EH (cell line): ENCODE measurements around the gene CHKB.
"Not testable (repeated sequence)": the region's sequence is repeated elsewhere in the genome, so short reads cannot be mapped to it uniquely, and the experiment has no call there.

ENCODE experiments used
- DNase-seq: peaks from one replicate; pipeline ENCODE4 v3.0.0-alpha.2; 2015; ENCODE audit warnings: low read depth

Gene CHKB

DNA sequence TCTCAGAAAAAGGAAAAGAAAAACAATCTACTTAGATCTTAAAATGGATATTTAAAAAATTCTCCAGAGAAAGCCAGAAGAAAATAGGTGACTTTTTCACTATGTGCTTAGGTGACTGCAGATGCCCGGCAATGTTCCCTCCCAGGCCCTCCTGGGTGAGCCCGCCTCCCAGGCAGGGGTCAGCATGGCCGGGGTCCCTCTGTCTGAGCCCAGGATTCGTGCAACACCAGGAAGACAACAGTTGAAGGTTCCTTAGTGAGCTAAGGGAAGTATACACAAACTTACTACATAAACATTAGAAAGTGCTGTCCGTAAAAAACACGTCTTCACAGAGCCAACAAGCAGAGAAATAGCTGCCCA lies 29.5 kb upstream of the CHKB start:
- no peak for DNase-seq

DNA sequence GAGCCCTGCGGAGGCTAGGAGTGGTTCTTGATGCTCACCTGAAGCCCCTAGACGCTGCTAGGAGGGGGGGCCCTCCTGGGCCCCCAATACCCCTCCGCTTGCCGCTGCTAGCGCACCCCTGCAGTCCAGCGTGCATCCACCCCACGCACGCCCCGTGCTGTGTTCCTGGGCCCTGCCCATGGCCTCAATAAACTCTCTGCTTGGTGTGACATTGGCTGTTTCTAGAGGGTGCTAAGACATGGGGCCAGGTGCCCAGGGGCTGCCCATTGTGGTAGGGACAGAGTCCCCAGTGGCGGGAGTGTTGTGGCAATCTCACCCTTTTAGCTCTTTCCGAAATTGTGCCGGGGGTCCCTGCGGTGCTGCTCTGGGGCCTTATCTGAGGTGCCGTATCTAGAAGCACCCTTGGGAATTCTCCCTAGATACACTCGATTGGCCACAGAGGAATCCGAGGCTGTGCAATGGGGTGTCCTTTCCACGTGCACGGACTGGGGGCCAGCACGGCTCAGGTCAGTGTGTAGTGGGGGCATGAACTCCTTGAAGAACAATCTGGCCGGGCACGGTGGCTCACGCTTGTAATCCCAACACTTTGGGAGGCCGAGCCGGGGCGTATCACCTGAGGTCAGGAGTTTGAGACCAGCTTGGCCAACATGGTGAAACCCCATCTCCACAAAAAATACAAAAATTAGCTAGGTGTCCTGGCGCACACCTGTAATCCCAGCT lies 28.9 kb upstream of the CHKB start:
- DNase-seq = no peak

DNA sequence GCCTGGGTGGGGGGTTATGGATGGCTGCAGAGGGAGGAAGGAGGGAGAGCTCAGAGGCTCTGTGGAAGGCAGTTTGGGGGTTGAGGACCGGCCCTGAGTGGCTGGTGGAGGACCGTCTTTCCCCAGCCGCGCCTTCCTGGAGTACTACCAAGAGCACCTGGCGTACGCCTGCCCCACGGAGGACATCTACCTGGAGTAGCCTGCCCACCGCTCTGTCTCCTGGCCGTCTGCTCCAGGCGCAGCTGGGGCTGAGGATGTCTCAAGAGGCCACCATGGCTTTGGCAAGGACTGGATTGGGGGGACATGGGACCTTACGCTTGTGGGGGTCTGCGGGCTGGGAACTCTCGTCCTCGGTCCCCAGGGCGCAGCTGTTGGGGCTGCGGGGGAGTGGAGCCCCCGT lies 27.9 kb upstream of the CHKB start:
- no peak for DNase-seq

DNA sequence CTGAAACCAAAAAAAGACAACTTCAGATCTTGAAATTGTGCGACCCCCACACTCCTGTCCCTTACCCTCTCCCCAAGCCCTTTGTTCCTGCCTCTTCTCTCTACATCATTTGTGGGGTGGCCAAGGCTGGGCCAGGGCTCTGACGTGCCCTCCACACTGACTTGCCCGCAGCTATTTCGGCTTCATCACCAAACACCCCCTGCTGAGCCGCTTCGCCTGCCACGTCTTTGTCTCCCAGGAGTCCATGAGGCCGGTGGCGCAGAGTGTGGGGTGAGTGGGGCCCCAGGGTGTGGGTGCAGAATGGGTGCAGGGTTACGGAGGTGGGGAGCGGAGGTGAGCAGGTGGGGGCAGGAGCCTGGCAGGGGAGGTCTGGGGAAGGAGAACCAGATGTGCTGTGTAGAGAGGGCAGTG lies 27.4 kb upstream of the CHKB start:
- DNase-seq = no peak

DNA sequence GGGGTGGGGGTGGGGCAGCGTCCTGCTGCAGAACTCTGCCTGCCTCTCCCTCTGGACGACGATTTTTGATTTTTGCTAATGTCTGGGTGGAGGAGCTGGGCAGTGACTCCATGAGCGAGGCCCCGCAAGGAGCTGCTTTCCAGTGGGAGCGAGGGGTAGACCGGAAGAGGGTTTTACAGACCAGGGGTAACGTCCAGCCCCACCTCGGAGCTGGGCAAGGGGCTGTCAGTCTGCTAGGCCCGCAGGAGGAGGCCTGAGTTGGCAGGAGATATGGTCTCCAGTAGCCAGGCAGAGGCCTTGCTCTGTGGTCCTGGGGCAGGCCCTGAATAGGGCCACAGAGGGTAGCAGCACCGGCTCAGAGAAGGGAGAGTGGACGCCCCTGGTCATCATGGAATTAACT lies 26.9 kb upstream of the CHKB start:
- no peak for DNase-seq

DNA sequence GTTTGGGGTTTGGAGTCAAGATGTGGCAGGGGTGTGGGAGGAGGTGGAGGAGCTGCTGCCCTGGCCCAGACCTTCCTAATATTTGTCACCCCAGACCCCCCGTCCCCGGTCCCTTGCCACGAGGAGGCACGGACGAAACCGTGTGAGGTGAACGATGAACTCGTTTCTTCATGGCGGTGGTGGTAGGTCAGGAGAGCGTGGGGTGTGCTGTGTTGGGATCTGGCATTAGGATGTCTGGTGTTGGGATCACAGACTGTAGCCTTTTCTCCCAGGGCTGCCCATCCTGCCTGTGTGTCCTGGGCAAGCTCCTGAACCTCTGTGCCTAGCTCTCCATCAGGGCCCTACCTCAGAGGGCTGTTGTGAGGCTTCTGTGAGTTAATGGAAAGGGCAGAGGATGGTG lies 26.3 kb upstream of the CHKB start:
- no peak for DNase-seq

DNA sequence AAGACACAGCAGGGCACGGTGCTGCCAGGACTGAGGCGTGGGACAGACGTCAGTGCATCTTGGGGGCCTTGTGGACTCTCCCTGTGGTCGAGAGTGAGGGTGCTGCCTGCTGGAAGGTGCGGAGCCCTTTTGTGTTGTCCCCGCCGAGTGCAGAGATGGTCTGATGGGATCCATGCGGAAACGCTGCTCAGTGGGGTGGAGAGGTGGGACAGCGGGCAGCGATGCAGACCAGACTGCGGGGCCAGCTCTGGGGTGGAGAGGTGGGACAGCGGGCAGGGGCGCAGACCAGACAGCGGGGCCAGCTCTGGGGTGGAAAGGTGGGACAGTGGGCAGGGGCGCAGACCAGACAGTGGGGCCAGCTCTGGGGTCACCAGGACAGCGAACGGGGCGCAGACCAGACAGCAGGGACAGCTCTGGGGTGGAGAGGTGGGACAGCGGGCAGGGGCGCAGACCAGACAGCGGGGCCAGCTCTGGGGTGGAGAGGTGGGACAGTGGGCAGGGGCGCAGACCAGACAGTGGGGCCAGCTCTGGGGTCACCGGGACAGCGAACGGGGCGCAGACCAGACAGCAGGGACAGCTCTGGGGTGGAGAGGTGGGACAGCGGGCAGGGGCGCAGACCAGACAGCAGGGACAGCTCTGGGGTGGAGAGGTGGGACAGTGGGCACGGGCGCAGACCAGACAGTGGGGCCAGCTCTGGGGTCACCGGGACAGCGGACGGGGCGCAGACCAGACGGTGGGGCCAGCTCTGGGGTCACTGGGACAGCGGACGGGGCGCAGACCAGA lies 25.6 kb upstream of the CHKB start:
- DNase-seq = not testable (repeated sequence)

DNA sequence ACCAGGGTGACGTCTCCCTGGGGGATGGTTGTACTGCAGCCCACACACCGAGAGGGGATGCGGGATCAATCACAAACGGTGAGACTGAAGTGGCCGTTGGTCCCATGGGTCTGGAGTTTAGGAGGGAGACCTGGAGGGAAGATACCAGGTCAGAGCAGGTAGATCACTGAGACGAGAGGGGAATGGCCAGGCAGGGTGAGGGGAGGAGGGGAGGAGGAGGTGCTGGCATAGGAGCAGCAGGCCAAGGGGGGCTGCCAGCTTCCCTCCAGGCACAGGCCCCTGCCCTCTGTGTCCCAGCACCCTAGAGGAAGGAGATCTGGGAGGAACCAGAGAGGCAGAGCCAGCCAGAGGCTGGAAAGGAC lies 25.0 kb upstream of the CHKB start:
- DNase-seq = no peak

DNA sequence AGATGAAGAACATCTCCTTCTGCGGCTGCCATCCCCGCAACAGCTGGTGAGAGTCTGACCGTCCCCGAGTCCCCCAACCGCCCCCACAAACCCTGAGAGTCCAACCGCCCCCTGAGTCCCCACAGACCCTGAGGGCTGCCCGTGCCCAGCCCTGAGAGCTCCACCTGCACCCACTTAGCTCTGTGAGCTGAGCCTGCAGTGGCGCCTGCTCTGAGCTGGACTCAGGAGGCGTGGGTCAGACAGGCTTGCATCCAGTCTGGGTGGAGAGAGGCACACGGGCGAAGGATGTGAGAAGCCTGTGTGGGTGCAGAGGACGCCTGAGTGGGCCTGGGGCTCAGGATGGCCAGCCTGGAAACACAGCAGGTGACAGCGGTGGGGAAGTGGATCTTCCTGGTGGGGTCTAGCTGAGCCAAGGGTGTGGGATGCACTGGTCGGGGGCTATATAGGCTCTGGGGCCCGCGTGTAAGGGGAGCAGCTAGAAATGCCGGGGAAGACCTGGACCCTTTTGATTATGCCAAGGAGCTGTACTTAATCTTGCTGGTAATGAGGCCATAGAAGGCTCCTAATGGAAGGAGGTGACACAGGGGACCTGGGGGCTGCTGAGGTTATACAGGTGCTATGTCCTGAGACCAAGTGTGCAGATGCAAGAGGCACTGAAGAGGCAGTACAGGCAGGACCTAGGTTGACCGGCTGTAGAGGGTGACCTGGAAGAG lies 24.5 kb upstream of the CHKB start:
- DNase-seq = no peak

DNA sequence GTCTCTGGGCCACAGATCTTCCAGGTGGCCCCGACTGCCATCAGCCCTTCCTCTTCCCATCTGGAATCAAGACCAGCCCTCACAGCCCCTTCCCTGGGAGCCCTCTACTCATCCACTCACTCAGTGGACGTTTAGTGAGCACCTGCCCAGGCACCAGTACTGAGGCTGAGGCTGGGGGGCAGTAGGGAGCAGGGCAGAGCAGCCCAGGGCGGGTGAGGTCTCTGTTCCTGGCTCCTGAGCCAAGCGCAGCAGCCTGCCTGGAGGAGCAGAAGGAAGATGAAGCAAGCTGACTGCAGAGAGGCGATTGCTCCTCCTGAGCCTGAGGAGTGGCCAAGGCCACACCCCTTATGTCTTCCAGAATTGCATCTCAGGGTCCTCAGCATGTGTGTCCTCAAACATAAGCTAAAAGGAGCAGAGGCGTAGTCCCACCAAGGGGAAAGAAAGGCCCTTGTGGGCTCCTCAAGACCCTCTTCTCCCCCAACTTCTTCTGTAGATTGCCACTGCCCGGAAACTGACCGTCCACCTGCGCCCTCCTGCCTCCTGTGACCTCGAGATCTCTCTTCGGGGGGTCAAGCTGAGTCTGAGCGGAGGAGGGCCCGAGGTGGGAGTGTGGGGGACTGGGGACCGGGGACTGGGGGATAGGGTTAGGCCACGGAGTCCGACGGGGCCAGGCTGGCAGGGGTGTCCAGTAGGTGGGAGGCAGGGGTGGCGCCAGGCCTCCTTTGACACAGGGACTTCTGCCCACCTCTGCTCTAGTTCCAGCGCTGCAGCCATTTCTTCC lies 23.7 kb upstream of the CHKB start:
- no peak for DNase-seq

DNA sequence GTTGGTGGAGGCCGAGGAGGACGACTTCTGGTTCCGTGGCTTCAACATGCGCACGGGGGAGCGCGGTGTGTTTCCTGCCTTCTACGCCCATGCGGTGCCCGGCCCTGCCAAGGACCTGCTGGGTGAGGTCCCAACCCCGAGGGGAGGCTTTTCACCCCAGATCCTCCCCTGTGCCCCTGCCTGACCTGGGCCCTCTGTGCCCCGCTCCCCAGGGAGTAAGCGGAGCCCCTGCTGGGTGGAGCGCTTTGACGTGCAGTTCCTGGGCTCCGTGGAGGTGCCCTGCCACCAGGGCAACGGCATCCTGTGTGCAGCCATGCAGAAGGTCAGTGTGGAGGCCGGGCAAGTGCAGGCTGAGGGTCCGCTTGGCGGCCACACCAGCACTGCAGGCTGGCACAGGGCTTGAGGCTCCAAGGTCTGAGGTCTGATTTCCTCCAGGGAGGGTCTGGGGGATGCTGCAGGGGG lies 23.0 kb upstream of the CHKB start:
- DNase-seq = no peak

DNA sequence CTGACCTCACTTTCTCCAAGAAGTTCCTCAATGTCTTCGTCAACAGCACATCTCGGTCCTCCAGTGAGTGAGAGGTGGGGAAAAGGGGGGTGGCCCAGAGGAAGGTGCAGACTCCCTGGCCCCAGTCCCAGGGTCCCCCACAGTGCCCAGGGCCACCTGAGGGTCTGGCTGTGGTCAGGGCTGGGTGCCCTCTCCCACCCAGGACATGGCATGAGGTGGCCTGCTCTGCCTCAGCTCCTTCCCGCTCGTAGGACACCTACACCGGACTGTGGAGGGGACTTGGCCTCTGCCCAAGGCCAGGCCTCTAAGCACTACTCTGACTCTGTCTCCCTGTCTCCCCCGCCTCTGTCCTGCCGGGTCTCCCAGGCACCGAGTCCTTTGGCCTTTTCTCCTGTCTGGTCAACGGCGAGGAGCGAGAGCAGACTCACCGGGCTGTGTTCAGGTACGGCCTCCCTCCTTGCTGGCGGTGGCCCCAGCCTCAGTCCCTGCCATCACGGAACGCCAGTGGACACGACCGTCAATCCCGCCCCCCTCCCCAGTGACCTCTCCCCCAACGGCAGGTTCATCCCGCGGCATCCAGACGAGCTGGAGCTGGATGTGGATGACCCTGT lies 22.5 kb upstream of the CHKB start:
- DNase-seq = no peak

DNA sequence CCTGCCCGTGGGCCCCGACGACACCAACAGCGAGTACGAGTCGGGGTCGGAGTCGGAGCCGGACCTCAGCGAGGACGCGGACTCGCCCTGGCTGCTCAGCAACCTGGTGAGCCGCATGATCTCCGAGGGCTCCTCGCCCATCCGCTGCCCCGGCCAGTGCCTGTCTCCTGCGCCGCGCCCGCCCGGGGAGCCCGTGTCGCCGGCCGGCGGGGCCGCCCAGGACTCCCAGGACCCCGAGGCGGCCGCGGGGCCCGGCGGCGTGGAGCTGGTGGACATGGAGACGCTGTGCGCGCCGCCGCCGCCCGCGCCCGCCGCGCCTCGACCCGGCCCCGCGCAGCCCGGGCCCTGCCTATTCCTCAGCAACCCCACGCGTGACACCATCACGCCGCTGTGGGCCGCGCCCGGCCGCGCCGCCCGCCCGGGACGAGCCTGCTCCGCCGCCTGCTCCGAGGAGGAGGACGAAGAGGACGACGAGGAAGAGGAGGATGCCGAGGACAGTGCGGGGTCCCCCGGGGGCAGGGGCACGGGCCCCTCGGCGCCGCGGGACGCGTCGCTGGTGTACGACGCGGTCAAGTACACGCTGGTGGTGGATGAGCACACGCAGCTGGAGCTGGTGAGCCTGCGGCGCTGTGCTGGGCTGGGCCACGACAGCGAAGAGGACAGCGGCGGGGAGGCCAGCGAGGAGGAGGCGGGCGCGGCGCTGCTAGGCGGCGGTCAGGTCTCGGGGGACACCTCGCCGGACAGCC lies 21.8 kb upstream of the CHKB start:
- DNase-seq = no peak

DNA sequence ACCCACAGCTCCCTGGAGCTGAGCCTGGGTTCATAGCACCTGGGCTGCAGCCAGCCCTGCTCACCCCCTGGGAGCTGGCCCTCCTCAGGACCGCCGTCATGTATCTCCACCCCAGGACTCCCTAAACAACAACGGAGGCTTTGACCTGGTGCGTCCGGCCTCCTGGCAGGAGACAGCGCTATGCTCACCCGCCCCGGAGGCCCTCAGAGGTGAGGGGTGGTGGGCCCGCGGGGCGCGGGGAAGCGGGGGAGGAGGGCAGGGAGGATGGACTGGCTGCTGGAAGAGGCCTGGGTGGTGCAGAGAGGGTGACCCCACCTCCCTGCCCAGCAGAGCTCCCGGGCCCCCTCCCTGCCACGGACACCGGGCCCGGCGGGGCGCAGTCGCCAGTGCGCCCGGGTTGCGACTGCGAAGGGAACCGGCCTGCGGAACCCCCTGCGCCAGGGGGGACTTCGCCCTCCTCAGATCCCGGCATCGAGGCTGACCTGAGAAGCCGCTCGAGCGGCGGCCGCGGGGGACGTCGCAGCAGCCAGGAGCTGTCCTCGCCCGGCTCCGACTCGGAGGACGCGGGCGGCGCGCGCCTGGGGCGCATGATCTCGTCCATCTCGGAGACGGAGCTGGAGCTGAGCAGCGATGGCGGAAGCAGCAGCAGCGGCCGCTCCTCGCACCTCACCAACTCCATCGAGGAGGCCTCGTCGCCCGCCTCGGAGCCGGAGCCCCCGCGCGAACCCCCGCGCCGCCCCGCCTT lies 21.0 kb upstream of the CHKB start:
- no peak for DNase-seq

DNA sequence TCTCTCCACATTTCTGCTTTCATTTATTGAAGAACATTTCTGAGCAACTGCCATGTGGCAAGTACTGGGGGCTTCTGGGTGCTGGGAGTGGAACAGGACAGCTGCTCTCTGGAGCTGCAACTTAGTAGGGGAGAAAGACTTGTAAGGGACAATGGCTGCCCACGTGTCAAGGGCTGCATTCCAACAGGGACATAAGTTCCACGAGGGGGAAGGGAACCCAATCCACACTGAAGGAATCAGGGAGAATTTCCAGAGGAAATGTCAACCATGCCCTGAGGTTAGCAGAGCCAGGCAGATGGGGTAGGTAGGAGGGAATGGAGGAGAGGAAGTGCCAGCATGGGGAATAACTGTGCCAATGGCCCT lies 19.7 kb upstream of the CHKB start:
- no peak for DNase-seq

DNA sequence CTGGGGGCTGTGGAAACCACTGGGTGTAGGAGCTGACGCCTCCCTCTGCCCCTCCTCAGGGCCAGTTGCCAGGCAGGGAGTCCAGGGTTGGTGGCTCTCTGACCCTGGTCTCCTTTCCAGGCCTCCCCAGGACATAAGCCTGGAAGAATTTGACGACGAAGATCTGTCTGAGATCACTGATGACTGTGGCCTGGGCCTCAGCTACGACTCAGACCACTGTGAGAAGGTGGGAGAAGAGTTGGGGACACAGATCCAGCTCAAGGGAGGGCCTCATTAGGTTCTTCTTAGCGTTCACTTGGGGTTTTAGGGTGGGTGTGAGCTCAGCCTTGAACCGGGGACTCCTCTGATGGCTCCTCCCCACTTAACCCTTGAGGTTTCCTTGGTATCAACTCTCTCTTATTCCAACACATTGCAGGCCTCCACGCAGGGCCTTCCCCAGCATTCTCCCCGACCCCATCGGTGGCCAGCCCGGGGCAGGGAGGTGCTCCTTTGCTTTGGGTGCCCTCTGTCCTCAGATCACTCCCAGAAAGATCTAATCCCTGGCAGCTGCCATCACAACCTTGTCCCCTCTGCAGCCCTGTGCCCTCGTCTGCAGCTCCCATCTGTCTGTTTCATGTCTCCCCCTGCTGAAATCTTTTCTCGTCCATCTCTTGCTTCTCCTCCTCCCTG lies 19.2 kb upstream of the CHKB start:
- no peak for DNase-seq

DNA sequence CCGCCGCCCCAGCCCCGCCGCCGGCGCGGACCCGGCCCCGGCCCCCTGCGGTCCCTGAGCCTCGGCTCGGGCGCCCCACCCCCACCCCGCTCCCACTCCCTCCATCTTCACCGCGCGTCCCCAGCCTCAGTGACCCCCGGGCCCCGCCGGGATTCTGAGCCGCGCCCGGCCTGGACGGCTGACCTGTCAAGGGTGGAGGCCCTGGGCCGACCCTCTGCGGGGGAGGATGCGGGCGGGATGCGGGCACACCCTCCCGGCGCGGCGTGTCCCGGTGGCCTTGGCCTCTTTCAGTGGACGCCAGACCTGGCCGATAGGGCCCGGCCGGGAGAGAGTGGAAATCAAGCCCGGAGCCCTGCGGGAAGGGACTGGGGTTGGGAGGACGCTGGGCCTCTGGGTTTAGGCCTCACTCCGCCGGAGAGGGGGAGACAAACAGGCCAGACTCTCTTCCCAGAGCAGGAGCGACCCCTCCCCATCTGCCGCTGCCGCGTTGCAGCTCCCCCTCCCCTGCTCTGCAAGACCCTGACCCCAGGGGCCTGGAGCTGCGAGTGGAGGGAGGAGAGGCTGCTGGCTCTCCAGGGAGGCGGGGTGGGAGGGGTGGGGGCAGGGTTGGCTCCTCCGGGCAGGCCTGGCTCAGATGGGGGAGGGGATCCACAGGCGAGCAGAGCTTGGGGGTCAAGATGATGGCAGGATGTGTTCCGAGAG lies 18.5 kb upstream of the CHKB start:
- no peak for DNase-seq

DNA sequence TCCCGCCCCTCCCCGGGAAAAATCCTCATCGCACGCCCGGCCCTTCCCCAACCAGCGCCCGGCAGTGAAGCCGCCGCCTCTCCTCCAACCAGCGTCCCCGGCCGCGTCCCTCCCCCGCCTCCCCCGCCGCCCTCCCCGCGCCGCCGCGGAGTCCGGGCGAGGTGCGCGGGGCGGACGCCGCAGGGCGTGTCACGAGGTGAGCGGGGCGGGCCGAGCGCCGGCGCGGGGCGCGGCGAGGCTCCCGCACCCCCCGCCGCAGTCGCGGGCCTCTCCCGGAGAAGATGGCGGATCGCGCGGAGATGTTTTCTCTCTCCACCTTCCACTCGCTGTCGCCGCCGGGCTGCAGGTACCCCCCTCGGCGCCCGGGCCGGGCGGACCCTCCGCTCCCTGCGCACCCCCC lies 17.9 kb upstream of the CHKB start, which contains the start of gene MAPK8IP2:
MAPK8IP2 (plus strand) TSS at position 256 of the 400 bp plus-strand sequence; CDS start at position 282, 26 bp downstream.
- DNase-seq = no peak

DNA sequence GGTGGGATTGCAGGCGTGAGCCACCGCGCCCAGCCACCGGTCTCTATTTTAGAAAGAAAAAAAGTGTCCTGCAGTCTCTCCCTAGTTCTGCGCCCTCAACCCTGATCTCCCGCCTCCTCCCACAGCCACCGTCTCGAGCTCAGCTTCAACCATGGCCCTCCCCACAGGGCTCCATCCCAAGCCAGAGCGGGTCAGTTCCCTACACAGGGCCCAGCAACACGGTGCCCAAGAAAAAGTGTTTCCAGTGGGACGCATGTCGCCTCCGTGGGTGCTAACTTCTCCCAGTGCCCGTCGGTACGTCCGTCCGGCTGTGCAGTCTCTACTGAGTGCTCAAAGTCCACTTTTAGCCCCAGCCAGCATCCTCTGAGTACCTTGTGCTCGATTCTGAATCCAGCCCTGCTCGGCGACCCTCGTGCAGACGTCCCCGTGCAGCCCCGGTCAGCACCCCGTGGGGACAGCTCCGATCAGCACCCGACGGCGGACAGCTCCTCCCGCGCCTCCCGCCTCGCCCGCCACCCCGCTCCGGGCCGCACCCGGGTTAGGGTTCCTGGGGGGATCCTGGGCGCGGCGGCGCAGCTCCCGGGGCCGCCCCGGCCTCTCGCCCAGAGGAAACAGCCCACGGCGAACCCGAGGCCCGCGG lies 17.3 kb upstream of the CHKB start:
- DNase-seq = peak; percentile 41
